Osteoblast (primary cell): ENCODE data around the gene LSM8. TPM values are rescaled to one million over a fixed set of nuclear protein-coding genes. Genes with fewer than 3 reads are reported as not detected.
"Not testable (repeated sequence)": the region's sequence is repeated elsewhere in the genome, so short reads cannot be mapped to it uniquely, and the experiment has no call there.

Experiments
- DNase-seq: peaks from one replicate; pipeline ENCODE4 v3.0.0; 2011; ENCODE audit warnings: low spot score, mixed read lengths; ENCODE audit not compliant: insufficient read length; ENCODE audit errors: missing footprints
- H2AFZ ChIP-seq: 2 replicates; pipeline ENCODE4 v1.6.0; 2011; ENCODE audit warnings: mild to moderate bottlenecking, low read length
- H3K27ac ChIP-seq: 2 replicates; pipeline ENCODE4 v1.5.1; 2011; ENCODE audit warnings: mild to moderate bottlenecking, low read depth, low read length, moderate library complexity
- H3K27me3 ChIP-seq: 2 replicates; pipeline ENCODE4 v1.6.0; 2012; ENCODE audit warnings: mild to moderate bottlenecking, control low read depth, inconsistent platforms, low read length, moderate library complexity; ENCODE audit not compliant: insufficient read depth
- H3K36me3 ChIP-seq: 2 replicates; pipeline ENCODE4 v1.5.1; 2011; ENCODE audit warnings: mild to moderate bottlenecking, low read length, control low read depth, moderate library complexity; ENCODE audit not compliant: insufficient read depth
- H3K4me1 ChIP-seq: 2 replicates; pipeline ENCODE4 v1.5.1; 2011; ENCODE audit warnings: mild to moderate bottlenecking, low read length, control low read depth, moderate library complexity; ENCODE audit not compliant: insufficient read depth
- H3K4me2 ChIP-seq: 2 replicates; pipeline ENCODE4 v1.6.0; 2011; ENCODE audit warnings: mild to moderate bottlenecking, low read length; ENCODE audit not compliant: insufficient read depth
- H3K4me3 ChIP-seq: fragments of 200-600 bp; sonication (generic); 3 replicates; pipeline ENCODE4 v1.5.1; 2012; ENCODE audit warnings: mild to moderate bottlenecking, low read length, inconsistent platforms; ENCODE audit not compliant: insufficient read depth
- H3K79me2 ChIP-seq: 2 replicates; pipeline ENCODE4 v1.6.0; 2012; ENCODE audit warnings: mild to moderate bottlenecking, low read length, control low read depth, inconsistent platforms; ENCODE audit not compliant: insufficient read depth
- H3K9me3 ChIP-seq: 2 replicates; pipeline ENCODE4 v1.5.1; 2011; ENCODE audit warnings: low read depth, low read length, control low read depth
- H4K20me1 ChIP-seq: 2 replicates; pipeline ENCODE4 v1.6.0; 2012; ENCODE audit warnings: mild to moderate bottlenecking, low read length, control low read depth; ENCODE audit not compliant: insufficient read depth
- total RNA-seq: library from RNA; depleted of rRNA; stranded (reverse); fragments of >200 nt; gene quantifications from 2 replicates; pipeline ENCODE4 v1.2.3, GENCODE V29; 2012
- TF ChIP-seq, protein P1 (sequence below): IDR thresholded peaks from 2 replicates; pipeline ENCODE4 v1.5.1; 2011; ENCODE audit warnings: mild to moderate bottlenecking, low read depth, low read length, moderate library complexity; ENCODE audit errors: extremely low read depth

Gene LSM8
- 33.0 and 43.8 TPM in 2 replicates for total RNA-seq

DNA sequence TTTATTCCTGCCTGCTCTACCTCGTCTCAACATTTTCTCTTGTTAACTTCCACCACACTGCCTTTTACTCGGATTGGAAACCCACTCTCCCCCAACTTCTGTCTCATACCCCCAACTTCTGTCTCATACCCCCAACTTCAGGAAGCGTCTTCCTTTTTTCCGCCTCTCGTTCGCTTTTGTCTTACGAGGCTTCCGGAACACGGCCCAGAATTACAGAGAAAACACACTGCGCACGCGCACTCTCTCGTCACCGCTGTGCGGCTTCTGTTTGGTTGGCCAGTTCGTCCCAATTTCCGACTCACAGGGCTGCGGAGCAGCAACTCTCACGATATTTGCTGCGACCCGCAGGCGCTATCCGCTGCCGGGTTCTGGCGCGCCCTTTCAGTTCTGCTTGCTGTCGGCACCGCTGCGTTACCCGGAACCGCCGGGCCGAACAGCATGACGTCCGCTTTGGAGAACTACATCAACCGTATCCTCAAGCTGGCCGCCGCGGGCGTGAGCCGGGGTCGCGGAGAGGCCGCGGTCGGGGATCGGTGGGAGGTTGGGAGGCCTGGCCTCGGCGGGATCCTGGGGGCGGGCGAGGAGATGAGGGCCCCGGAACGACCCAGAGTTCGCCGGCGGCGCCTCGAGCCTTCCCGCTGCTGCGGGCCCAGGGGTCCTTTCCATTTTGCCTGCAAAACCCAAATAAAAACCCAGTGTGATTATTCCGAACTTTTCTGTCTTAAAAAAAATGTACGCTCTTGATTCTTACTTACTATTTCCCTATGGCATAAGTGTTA lies at the start of gene LSM8:
Gene LSM8, plus strand, starts transcription at position 379 of the 779 bp plus-strand sequence. Its CDS starts 60 bp downstream, at position 439.
- no peaks in the 10 kb centered on the region for H4K20me1 ChIP-seq
- H3K4me3 ChIP-seq, result peak within 1 kb of the TSS; percentile 84
- TF ChIP-seq, protein P1, sequence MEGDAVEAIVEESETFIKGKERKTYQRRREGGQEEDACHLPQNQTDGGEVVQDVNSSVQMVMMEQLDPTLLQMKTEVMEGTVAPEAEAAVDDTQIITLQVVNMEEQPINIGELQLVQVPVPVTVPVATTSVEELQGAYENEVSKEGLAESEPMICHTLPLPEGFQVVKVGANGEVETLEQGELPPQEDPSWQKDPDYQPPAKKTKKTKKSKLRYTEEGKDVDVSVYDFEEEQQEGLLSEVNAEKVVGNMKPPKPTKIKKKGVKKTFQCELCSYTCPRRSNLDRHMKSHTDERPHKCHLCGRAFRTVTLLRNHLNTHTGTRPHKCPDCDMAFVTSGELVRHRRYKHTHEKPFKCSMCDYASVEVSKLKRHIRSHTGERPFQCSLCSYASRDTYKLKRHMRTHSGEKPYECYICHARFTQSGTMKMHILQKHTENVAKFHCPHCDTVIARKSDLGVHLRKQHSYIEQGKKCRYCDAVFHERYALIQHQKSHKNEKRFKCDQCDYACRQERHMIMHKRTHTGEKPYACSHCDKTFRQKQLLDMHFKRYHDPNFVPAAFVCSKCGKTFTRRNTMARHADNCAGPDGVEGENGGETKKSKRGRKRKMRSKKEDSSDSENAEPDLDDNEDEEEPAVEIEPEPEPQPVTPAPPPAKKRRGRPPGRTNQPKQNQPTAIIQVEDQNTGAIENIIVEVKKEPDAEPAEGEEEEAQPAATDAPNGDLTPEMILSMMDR, result no peak
- no peaks in the 10 kb centered on the region for H3K9me3 ChIP-seq
- H3K27me3 ChIP-seq, result no peaks in the 10 kb centered on the region
- peak; percentile 96 for DNase-seq
- peaks cover 36% of the 10 kb centered on the region for H3K79me2 ChIP-seq
- H3K4me2 ChIP-seq, result peak within 1 kb of the TSS; percentile 98
- peaks cover 24% of the 10 kb centered on the region for H3K4me1 ChIP-seq
- peak within 1 kb of the TSS; percentile 80 for H3K27ac ChIP-seq
- H3K36me3 ChIP-seq, result no peaks in the 10 kb centered on the region
- peak within 1 kb of the TSS; percentile 90 for H2AFZ ChIP-seq

DNA sequence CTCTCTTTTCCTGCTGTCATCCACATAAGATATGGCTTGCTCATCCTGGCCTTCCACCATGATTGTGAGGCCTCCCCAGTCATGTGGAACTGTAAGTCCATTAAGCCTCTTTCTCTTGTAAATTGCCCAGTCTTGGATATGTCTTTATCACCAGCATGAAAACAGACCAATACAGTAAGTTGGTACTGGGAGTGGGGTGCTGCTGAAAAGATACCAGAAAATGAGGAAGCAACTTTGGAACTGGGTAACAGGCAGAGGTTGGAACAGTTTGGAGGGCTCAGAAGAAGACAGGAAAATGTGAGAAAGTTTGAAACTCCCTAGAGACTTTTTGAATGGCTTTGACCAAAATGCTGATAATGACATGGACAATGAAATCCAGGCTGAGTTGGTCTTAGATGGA lies 49.5 kb upstream of the LSM8 start:
- H3K4me3 ChIP-seq, H3K36me3 ChIP-seq, H3K4me2 ChIP-seq, H3K4me1 ChIP-seq, H3K27me3 ChIP-seq, DNase-seq, H4K20me1 ChIP-seq, H3K27ac ChIP-seq, H3K9me3 ChIP-seq, H2AFZ ChIP-seq, H3K79me2 ChIP-seq: not testable (repeated sequence)

DNA sequence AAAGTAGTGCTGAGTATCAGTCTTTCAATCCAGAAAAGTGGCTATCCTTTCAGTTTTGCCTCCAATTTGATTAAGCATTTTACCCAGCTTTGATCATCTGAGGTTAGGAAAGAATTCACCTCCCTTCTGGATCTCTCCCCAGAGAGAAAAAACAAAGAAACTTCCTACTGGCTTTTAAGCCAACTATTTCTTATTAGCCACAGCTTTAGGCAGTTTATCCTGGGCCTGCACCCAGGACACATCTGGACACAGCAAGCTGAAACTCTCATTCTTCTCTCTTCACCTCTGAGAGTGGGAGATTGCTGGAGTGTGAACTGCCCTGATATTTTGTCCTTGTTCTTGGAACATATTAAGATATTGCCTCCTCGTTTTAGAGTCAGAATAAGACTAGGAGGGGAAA lies 43.5 kb upstream of the LSM8 start:
- no peaks in the 10 kb centered on the region for H3K27me3 ChIP-seq
- H3K9me3 ChIP-seq, result no peaks in the 10 kb centered on the region
- H3K79me2 ChIP-seq, result no peaks in the 10 kb centered on the region
- H3K27ac ChIP-seq, result no peak overlapping the region
- no peak overlapping the region for H2AFZ ChIP-seq
- no peak overlapping the region for H3K4me3 ChIP-seq
- no peaks in the 10 kb centered on the region for H3K4me1 ChIP-seq
- no peak overlapping the region for H3K4me2 ChIP-seq
- DNase-seq, result no peak
- H3K36me3 ChIP-seq, result no peaks in the 10 kb centered on the region
- no peaks in the 10 kb centered on the region for H4K20me1 ChIP-seq
- TF ChIP-seq, protein P1, result no peak

DNA sequence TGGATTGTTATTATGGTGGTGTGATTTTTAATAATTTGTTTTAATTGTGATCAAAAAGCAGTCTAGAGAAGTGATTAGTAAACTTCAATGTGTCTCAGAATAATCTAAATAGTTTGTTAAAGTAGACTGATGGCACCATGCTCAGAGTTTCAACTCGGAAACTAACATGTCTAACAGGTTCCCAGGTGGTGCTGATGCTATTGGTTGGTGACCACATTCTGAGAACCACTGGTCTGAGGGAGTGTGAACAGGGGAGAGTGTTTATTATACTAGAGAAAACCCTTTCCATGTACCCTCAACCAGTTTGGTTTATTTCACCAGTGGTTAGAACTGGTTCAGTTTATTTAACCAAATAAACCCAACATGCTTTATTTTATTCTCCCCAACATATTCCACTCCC lies 42.0 kb upstream of the LSM8 start:
- Histone ChIP-seq H3K4me3 (no peak overlapping the region), H3K27ac (no peak overlapping the region), H3K4me1 (no peaks in the 10 kb centered on the region), H3K79me2 (no peaks in the 10 kb centered on the region), H3K36me3 (no peaks in the 10 kb centered on the region), H2AFZ (no peak overlapping the region), H3K27me3 (no peaks in the 10 kb centered on the region), H3K9me3 (no peaks in the 10 kb centered on the region), H3K4me2 (no peak overlapping the region), H4K20me1 (no peaks in the 10 kb centered on the region)
- DNase-seq, result no peak
- TF ChIP-seq, protein P1, result no peak
